Fibroblast of the aortic adventitia (primary cell): Measurements from ENCODE around the gene FRMD5. TPM values are rescaled to one million over a fixed set of nuclear protein-coding genes. Genes with fewer than 3 reads are reported as not detected.
"Not testable (repeated sequence)": the region's sequence is repeated elsewhere in the genome, so short reads cannot be mapped to it uniquely, and the experiment has no call there.

ENCODE experiments used
- DNase-seq: peaks from one replicate; pipeline ENCODE4 v3.0.0-alpha.2; 2010; ENCODE audit warnings: low read depth
- H3K4me3 ChIP-seq: 2 replicates; pipeline ENCODE4 v1.5.1; 2011; ENCODE audit warnings: low read depth, mild to moderate bottlenecking, control low read depth, low read length, moderate library complexity
- small RNA-seq: library from RNA; depleted of rRNA; stranded (forward); fragments of <200 nt; gene quantifications from one replicate; pipeline ENCODE3, GENCODE V24; 2012
- total RNA-seq: library from RNA; depleted of rRNA; stranded (reverse); fragments of >200 nt; gene quantifications from 2 replicates; pipeline ENCODE4 v1.2.3, GENCODE V29; 2012; ENCODE audit warnings: low replicate concordance
- TF ChIP-seq, protein P1 (sequence below): IDR thresholded peaks from 2 replicates; pipeline ENCODE4 v1.5.1; 2011; ENCODE audit warnings: mild to moderate bottlenecking, low read length, control low read depth, inconsistent platforms; ENCODE audit not compliant: insufficient read depth

Gene FRMD5
- total RNA-seq, 1 donor = 16.3 TPM

DNA sequence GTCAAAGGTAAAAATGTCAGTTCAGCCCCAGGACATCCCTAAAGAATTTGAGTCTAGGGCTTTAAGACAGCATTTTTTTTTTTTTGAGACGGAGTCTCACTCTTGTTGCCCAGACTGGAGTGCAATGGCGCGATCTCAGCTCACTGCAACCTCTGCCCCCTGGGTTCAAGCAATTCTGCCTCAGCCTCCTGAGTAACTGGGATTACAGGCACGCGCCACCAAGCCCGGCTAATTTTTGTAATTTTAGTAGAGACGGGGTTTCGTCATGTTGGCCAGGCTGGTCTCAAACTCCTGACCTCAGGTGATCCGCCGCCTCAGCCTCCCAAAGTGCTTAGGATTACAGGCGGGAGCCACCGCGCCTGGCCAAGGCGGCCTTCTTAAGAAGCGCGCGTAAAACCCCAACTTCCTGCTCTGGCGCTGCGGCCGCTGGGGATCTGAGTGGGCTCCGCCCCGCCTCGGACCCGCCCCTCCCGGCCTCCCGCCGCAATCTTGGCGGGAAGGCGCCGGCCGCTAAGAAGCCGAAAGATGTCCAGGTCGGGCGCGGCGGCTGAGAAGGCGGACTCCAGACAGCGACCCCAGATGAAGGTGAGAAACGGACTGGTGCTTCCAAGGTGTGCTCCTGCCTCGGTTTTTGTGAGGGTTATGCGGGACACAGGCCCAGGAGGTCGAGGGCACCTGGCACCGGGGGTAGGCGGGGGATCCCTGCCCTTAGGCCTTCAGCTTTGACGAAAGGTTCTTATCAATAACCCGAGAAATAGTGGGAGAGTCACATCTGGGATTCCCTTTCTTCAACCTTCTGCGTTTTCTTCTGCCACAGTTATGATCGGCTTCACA is 368.3 kb downstream of the FRMD5 start, which contains the start of gene WDR76:
WDR76 (plus strand) TSS at position 495 of the 834 bp plus-strand sequence; CDS start at position 526, 31 bp downstream.
- TF ChIP-seq, protein P1, sequence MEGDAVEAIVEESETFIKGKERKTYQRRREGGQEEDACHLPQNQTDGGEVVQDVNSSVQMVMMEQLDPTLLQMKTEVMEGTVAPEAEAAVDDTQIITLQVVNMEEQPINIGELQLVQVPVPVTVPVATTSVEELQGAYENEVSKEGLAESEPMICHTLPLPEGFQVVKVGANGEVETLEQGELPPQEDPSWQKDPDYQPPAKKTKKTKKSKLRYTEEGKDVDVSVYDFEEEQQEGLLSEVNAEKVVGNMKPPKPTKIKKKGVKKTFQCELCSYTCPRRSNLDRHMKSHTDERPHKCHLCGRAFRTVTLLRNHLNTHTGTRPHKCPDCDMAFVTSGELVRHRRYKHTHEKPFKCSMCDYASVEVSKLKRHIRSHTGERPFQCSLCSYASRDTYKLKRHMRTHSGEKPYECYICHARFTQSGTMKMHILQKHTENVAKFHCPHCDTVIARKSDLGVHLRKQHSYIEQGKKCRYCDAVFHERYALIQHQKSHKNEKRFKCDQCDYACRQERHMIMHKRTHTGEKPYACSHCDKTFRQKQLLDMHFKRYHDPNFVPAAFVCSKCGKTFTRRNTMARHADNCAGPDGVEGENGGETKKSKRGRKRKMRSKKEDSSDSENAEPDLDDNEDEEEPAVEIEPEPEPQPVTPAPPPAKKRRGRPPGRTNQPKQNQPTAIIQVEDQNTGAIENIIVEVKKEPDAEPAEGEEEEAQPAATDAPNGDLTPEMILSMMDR = no peak

GRCh38 chr15:43826029-43826507 is 369.0 kb downstream of the FRMD5 start:
- no peak for DNase-seq
- TF ChIP-seq, protein P1 = no peak
- peak overlapping the region; percentile 76 for H3K4me3 ChIP-seq

More for the DNA sequence above, 368.3 kb downstream of the FRMD5 start, which contains the start of gene WDR76:
- DNase-seq = peak; percentile 73
- peak within 1 kb of the TSS; percentile 76 for H3K4me3 ChIP-seq

- not testable (repeated sequence) for H3K4me3 ChIP-seq, DNase-seq
These were observed 369.8 kb downstream of the FRMD5 start for GRCh38 chr15:43825305-43825704.

DNA sequence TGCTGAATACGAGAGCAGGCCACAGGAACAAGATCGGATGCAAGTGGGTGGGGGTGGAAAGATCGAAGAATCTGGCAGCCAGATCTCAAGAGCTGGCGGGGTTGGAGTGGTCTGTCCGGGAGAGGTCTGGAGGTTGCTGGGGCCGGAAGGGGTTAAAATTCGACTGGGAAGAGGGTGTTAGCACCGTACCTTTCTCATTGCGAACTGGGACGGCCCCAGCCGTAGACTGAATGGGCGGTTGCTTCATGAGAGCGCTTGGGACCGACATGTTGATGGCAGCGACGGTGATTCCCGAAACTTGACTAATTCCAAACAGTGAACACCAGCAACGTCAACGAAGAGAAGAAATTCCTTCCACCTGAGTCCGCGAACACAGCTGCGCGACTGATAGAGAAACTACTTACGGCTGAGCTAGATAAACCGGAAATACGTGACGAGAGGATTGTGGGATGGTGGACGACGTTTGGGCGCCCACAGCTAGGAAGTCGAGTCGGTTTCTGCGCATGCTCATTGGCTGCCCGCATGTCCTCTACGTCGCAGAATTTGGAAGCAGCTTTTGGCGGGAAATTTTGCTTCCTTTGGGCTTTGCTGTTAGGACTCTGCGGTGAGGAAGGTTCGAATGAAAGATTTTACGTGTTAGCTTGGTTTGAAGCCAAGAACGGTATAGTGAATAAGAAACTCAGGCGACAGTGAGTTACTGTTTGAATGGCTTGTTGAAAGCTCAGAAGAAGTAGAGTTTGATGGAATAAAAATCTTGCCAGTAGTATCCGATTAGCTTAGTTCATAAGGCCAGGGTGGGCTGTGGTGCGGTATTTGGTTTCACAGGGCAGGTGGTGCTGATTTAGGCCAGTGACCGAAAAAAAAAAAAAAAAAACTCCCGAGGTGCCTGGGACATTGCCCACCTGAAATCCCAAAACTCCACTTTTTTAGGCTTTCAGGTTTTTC is 370.5 kb downstream of the FRMD5 start, which contains the start of gene MFAP1:
MFAP1 (minus strand) TSS at position 389 of the 945 bp plus-strand sequence; CDS start at position 268, 121 bp downstream.
- peak within 1 kb of the TSS; percentile 95 for H3K4me3 ChIP-seq
- peak; percentile 98 for DNase-seq
- TF ChIP-seq, protein P1 = no peak

- no peak overlapping the region for H3K4me3 ChIP-seq
- DNase-seq = no peak
- TF ChIP-seq, protein P1 = no peak
These were observed 373.6 kb downstream of the FRMD5 start for GRCh38 chr15:43821505-43821904.

Small RNA genes lying within 50 kb of the gene (small RNA-seq; reads per million reads assigned to genes)
- not detected for gene RF00019

Other genes starting within 250 kb of the FRMD5 start
- 47.3 and 150 TPM in 2 replicates for gene GOLM2, start 93.4 kb upstream of the FRMD5 start, total RNA-seq
- gene CTDSPL2, start 232.4 kb upstream of the FRMD5 start, total RNA-seq = 17.6 and 108 TPM in 2 replicates